A549 (cell line): Measurements from ENCODE around the gene DOCK9. TPM values are rescaled to one million over a fixed set of nuclear protein-coding genes. Genes with fewer than 3 reads are reported as not detected.

ENCODE experiments used
- ATAC-seq, 2 experiments: fragments of 200-7000 bp in 1 of 2; fragments of >200 bp in 1 of 2; cut with Nextera tagmentation in 1 of 2; cut with Tn5 transposase in 1 of 2; 3 replicates each; pipeline versions ENCODE4 v1.8.0 to v1.9.1; 2018 to 2020; ENCODE audit warnings: mild to moderate bottlenecking in 1 of 2, moderate library complexity in 1 of 2
- CTCF ChIA-PET: fragments of 300-600 bp; sonication (Branson Sonifier 250); formaldehyde crosslinking; extraction: SDS; loops from one replicate; lab custom pipeline; 2021; ENCODE audit warnings: antibody characterized with exemption, inconsistent platforms; lab: Yijun Ruan, JAX
- POLR2A ChIA-PET: fragments of 350-600 bp; formaldehyde crosslinking; extraction: SDS; loops from one replicate; lab custom pipeline; 2021; ENCODE audit warnings: antibody characterized with exemption, inconsistent platforms; lab: Yijun Ruan, JAX
- DNase-seq, 2 experiments: peaks; one replicate each; pipeline versions ENCODE4 v3.0.0 to v3.0.0-alpha.2; 2011 to 2016; ENCODE audit warnings: low read depth in 1 of 2, low spot score in 1 of 2
- FAIRE-seq: peaks from 2 replicates; lab custom pipeline; 2011; peaks lifted over from hg19 to GRCh38; lab: Jason Lieb, UNC
- H3K27ac ChIP-seq, 2 experiments: fragments of >200 bp; sonication (Bioruptor Twin); formaldehyde crosslinking; 3 replicates each; pipeline ENCODE4 v1.5.1; 2016 to 2017
- H3K4me1 ChIP-seq: fragments of >200 bp; sonication (Bioruptor Twin); formaldehyde crosslinking; 3 replicates; pipeline ENCODE4 v1.6.1; 2016
- H3K4me2 ChIP-seq: fragments of >200 bp; sonication (Bioruptor Twin); formaldehyde crosslinking; 3 replicates; pipeline ENCODE4 v1.6.1; 2016
- H3K4me3 ChIP-seq: fragments of >200 bp; sonication (Bioruptor Twin); formaldehyde crosslinking; 3 replicates; pipeline ENCODE4 v1.5.1; 2016
- H3K9me3 ChIP-seq: fragments of >200 bp; sonication (Bioruptor Twin); formaldehyde crosslinking; 3 replicates; pipeline ENCODE4 v1.6.1; 2016
- ATOH8 ChIP-seq: fragments of 250-450 bp; sonication (Bioruptor Pico); IDR thresholded peaks from 2 replicates; pipeline ENCODE4 v1.5.0; 2020; ENCODE audit warnings: low read depth, mild to moderate bottlenecking, moderate library complexity
- CBX2 ChIP-seq: fragments of 200-600 bp; sonication (generic); IDR thresholded peaks from 2 replicates; pipeline ENCODE4 v1.6.1; 2016; ENCODE audit warnings: low read depth, mild to moderate bottlenecking, borderline replicate concordance
- CBX8 ChIP-seq: fragments of 200-600 bp; sonication (generic); IDR thresholded peaks from 2 replicates; pipeline ENCODE4 v1.6.1; 2016
- CEBPB ChIP-seq, 2 experiments: fragments of >200 bp in 1 of 2; sonication (Bioruptor Twin) in 1 of 2; formaldehyde crosslinking in 1 of 2; IDR thresholded peaks; 2 replicates each; pipeline ENCODE4 v1.6.1; 2012 to 2016
- CHD2 ChIP-seq: fragments of 150-350 bp; IDR thresholded peaks from 2 replicates; pipeline ENCODE4 v1.6.1; 2014; ENCODE audit warnings: low read length; ENCODE audit not compliant: partially characterized antibody
- CTCF ChIP-seq: fragments of >200 bp; sonication (Bioruptor Twin); formaldehyde crosslinking; IDR thresholded peaks from 3 replicates; pipeline ENCODE4 v1.5.1; 2016
- E2F6 ChIP-seq: IDR thresholded peaks from 2 replicates; pipeline ENCODE4 v1.6.1; 2012; ENCODE audit warnings: low read depth, borderline replicate concordance
- EHF ChIP-seq: fragments of 250-450 bp; sonication (Bioruptor Pico); IDR thresholded peaks from 2 replicates; pipeline ENCODE4 v1.5.0; 2020; ENCODE audit warnings: mild to moderate bottlenecking
- EHMT2 ChIP-seq: fragments of 200-600 bp; sonication (generic); IDR thresholded peaks from 2 replicates; pipeline ENCODE4 v1.6.1; 2016; ENCODE audit warnings: antibody characterized with exemption, low read depth, mild to moderate bottlenecking, moderate library complexity
- ELK1 ChIP-seq: fragments of 150-350 bp; IDR thresholded peaks from 2 replicates; pipeline ENCODE4 v1.6.1; 2014; ENCODE audit warnings: low read depth, mild to moderate bottlenecking, low read length
- ESRRA ChIP-seq: fragments of 150-350 bp; IDR thresholded peaks from 2 replicates; pipeline ENCODE4 v1.6.1; 2014; ENCODE audit warnings: mild to moderate bottlenecking, low read length, borderline replicate concordance
- FOSB ChIP-seq: fragments of 250-450 bp; sonication (Bioruptor Pico); IDR thresholded peaks from 2 replicates; pipeline ENCODE4 v1.5.0; 2020; ENCODE audit warnings: mild to moderate bottlenecking, moderate library complexity
- FOSL2 ChIP-seq, 2 experiments: fragments of 450-650 bp in 1 of 2; fragments of >200 bp in 1 of 2; sonication (Bioruptor Twin) in 1 of 2; formaldehyde crosslinking; IDR thresholded peaks; 2 replicates each; pipeline versions ENCODE4 v1.5.0 to v1.6.1; 2016 to 2020; ENCODE audit warnings: mild to moderate bottlenecking in 1 of 2, moderate library complexity in 1 of 2
- FOXS1 ChIP-seq: fragments of 250-450 bp; sonication (Bioruptor Pico); IDR thresholded peaks from 2 replicates; pipeline ENCODE4 v1.5.0; 2020; ENCODE audit warnings: mild to moderate bottlenecking, moderate library complexity
- HDAC2 ChIP-seq: fragments of 200-600 bp; sonication (generic); IDR thresholded peaks from 2 replicates; pipeline ENCODE4 v1.6.1; 2016
- HEYL ChIP-seq: fragments of 250-450 bp; sonication (Bioruptor Pico); IDR thresholded peaks from 2 replicates; pipeline ENCODE4 v1.8.0; 2021; ENCODE audit warnings: mild to moderate bottlenecking, moderate library complexity
- HOXB5 ChIP-seq: fragments of 250-450 bp; sonication (Bioruptor Pico); IDR thresholded peaks from 2 replicates; pipeline ENCODE4 v1.5.0; 2020; ENCODE audit warnings: mild to moderate bottlenecking, moderate library complexity
- JUN ChIP-seq, 2 experiments: fragments of >200 bp; sonication (Bioruptor Twin); formaldehyde crosslinking; IDR thresholded peaks; 2 replicates in 1 of 2; 3 replicates in 1 of 2; pipeline ENCODE4 v1.6.1; 2016 to 2017
- JUNB ChIP-seq: fragments of >200 bp; sonication (Bioruptor Twin); formaldehyde crosslinking; IDR thresholded peaks from 2 replicates; pipeline ENCODE4 v1.6.1; 2016
- MYC ChIP-seq: IDR thresholded peaks from 2 replicates; pipeline ENCODE4 v1.6.1; 2012; ENCODE audit warnings: mild to moderate bottlenecking, inconsistent platforms, low read length, improper control_type of control experiment, borderline replicate concordance
- NR3C1 ChIP-seq: fragments of >200 bp; sonication (Bioruptor Twin); formaldehyde crosslinking; IDR thresholded peaks from 3 replicates; pipeline ENCODE4 v1.6.1; 2017
- PHF8 ChIP-seq: fragments of 200-600 bp; sonication (generic); IDR thresholded peaks from 2 replicates; pipeline ENCODE4 v1.6.1; 2016; ENCODE audit warnings: low read depth, mild to moderate bottlenecking, antibody characterized with exemption, moderate library complexity, borderline replicate concordance
- POLR2A ChIP-seq: IDR thresholded peaks from 2 replicates; pipeline ENCODE4 v1.6.1; 2012; ENCODE audit warnings: mild to moderate bottlenecking, low read length
- POLR2AphosphoS2 ChIP-seq: conservative IDR thresholded peaks from 2 replicates; pipeline ENCODE4 v1.6.1; 2012; ENCODE audit warnings: low read length, improper control_type of control experiment, inconsistent platforms
- RCOR1 ChIP-seq: fragments of 150-350 bp; IDR thresholded peaks from 2 replicates; pipeline ENCODE4 v1.6.1; 2014; ENCODE audit warnings: antibody characterized with exemption, low read length, low read depth
- RNF2 ChIP-seq: fragments of 200-600 bp; sonication (generic); IDR thresholded peaks from 2 replicates; pipeline ENCODE4 v1.6.1; 2016; ENCODE audit warnings: low read depth, mild to moderate bottlenecking, antibody characterized with exemption, moderate library complexity, borderline replicate concordance
- SMC3 ChIP-seq: fragments of >200 bp; sonication (Bioruptor Twin); formaldehyde crosslinking; IDR thresholded peaks from 3 replicates; pipeline ENCODE4 v1.6.1; 2018; ENCODE audit warnings: inconsistent platforms
- SREBF2 ChIP-seq: fragments of 450-650 bp; IDR thresholded peaks from 2 replicates; pipeline ENCODE4 v1.6.1; 2014; ENCODE audit warnings: mild to moderate bottlenecking, moderate library complexity
- ZFP36 ChIP-seq: fragments of 450-650 bp; IDR thresholded peaks from 2 replicates; pipeline ENCODE4 v1.6.1; 2014; ENCODE audit warnings: borderline replicate concordance; ENCODE audit not compliant: partially characterized antibody
- WGBS: methylation state at CpG from one replicate; pipeline ENCODE4 v1.1.6; 2017; ENCODE audit errors: missing lambda C conversion rate; 5-methylcytosine and 5-hydroxymethylcytosine counted together
- polyA plus RNA-seq, 4 experiments: library from polyadenylated mRNA; depleted of rRNA in 3 of 4; stranded (reverse); fragments of >200 nt; fragmentation: RNase III in 1 of 4; extraction: RNeasy Plus Mini Kit Qiagen cat#74134 plus additional on column Dnase treatment in 1 of 4; gene quantifications; 2 replicates in 3 of 4; 3 replicates in 1 of 4; pipeline ENCODE4 v1.2.3, GENCODE V29; 2011 to 2017

Gene DOCK9
- polyA plus RNA-seq, 2 of the 4 experiments (the other 2 are of a cell fraction): 34.0 to 43.9 TPM

GRCh38 chr13:98848746-98849145, 129.1 kb downstream of the DOCK9 start:
- ChIA-PET POLR2A (no interaction called here), CTCF (interaction anchor here (2.9 kb wide), 1 partner anchor 9 kb away, joined by 9 read pairs; no protein-coding TSS in a partner anchor)
- WGBS: 84% methylated on average over 7 of the region's 7 CpGs
- Histone ChIP-seq H3K4me3 (no peak overlapping the region), H3K27ac (no peak overlapping the region), H3K4me1 (no peaks in the 10 kb centered on the region)
- no peak for FAIRE-seq
- TF ChIP-seq PHF8 (no peak), HEYL (no peak), JUNB (no peak), ELK1 (no peak), CTCF (no peak), EHMT2 (no peak)
- TF ChIP-seq, all 56 proteins: peak for 0
- H3K4me2 ChIP-seq: no peak overlapping the region
- H3K9me3 ChIP-seq: no peaks in the 10 kb centered on the region
- no peak for DNase-seq
- no peak for ATAC-seq

GRCh38 chr13:98847780-98848179, 130.1 kb downstream of the DOCK9 start:
- H3K4me1 ChIP-seq: no peaks in the 10 kb centered on the region
- 88% methylated on average over 5 of the region's 5 CpGs for WGBS
- no peak overlapping the region for H3K4me2 ChIP-seq
- no peak for FAIRE-seq
- POLR2A ChIA-PET: no interaction called here
- TF ChIP-seq CBX2 (no peak), JUNB (no peak), HDAC2 (no peak), SMC3 (no peak), HOXB5 (CRISPR knock-in tag) (no peak), ZFP36 (no peak), FOSB (CRISPR knock-in tag) (no peak), CBX8 (no peak), MYC (no peak), FOSL2 (IDR thresholded peaks at IDR 0.05) (no peak), FOSL2 (CRISPR knock-in tag; IDR thresholded peaks at IDR 0.05) (no peak), JUN (IDR thresholded peaks at IDR 0.05) (no peak), CEBPB (IDR thresholded peaks at IDR 0.05) (no peak), NR3C1 (no peak), FOXS1 (CRISPR knock-in tag) (no peak)
- TF ChIP-seq, all 56 proteins: peak for 0
- DNase-seq (no peak), ATAC-seq (no peak)
- CTCF ChIA-PET: interaction anchor here (0.7 kb wide), 1 partner anchor 398 kb away, joined by 3 read pairs; no protein-coding TSS in a partner anchor
- no peak overlapping the region for H3K4me3 ChIP-seq
- H3K9me3 ChIP-seq: no peaks in the 10 kb centered on the region
- H3K27ac ChIP-seq: no peak overlapping the region

- DNase-seq (no peak), FAIRE-seq (no peak), ATAC-seq (no peak)
- H3K4me1 ChIP-seq: no peaks in the 10 kb centered on the region
- H3K4me3 ChIP-seq: no peak overlapping the region
- H3K9me3 ChIP-seq: no peaks in the 10 kb centered on the region
- no peak overlapping the region for H3K27ac ChIP-seq
- CTCF ChIA-PET: interaction anchor here (0.7 kb wide), 1 partner anchor 397 kb away, joined by 3 read pairs; no protein-coding TSS in a partner anchor
- WGBS: 88% methylated on average over 4 of the region's 4 CpGs
- H3K4me2 ChIP-seq: no peak overlapping the region
- POLR2A ChIA-PET: no interaction called here
- TF ChIP-seq PHF8 (no peak), POLR2AphosphoS2 (no peak), JUNB (no peak), FOXS1 (CRISPR knock-in tag) (no peak), RNF2 (no peak), ESRRA (no peak), RCOR1 (no peak), CTCF (no peak), E2F6 (no peak), ATOH8 (CRISPR knock-in tag) (no peak), FOSL2 (IDR thresholded peaks at IDR 0.05) (no peak), FOSL2 (CRISPR knock-in tag; IDR thresholded peaks at IDR 0.05) (no peak), EHF (no peak), CHD2 (no peak), POLR2A (no peak), SREBF2 (no peak)
These were observed 130.9 kb downstream of the DOCK9 start for GRCh38 chr13:98846986-98847385.
